ENCODE results near the gene DYTN. TPM values are rescaled to one million over a fixed set of nuclear protein-coding genes. Genes with fewer than 3 reads are reported as not detected.
A peak's percentile ranks its signal among the peaks of the same experiment; 100 is the strongest.

DYTN gene
- polyA plus RNA-seq, 3 donors: not detected

- no peak overlapping the region for H3K4me2 ChIP-seq (replicated peaks; ENCODE audit: extremely low read depth, low read length, poor library complexity, severe bottlenecking)
Measured at GRCh38 chr2:206614811-206615210, 103.4 kb downstream of the DYTN start.

GRCh38 chr2:206611736-206612135 is 106.5 kb downstream of the DYTN start:
- WGBS (ENCODE audit: insufficient coverage): 94% methylated on average over 3 of the region's 3 CpGs
- Histone ChIP-seq H3K4me1 (ENCODE audit: control insufficient read depth in 1 of 2, insufficient read depth in 2 of 2, low read length in 2 of 2) (peaks cover 0 to 5% of the 10 kb centered on the region in 2 donors), H3K27me3 (ENCODE audit: control insufficient read depth in 2 of 2, insufficient read depth in 2 of 2, low read length in 2 of 2) (no peaks in the 10 kb centered on the region), H3K9me3 (replicated peaks in 1 of 2; ENCODE audit: control insufficient read depth in 1 of 2, insufficient read depth in 1 of 2, low read length in 2 of 2) (no peaks in the 10 kb centered on the region), H4K20me1 (ENCODE audit: insufficient read depth, low read length) (no peaks in the 10 kb centered on the region), H3K9ac (ENCODE audit: insufficient read depth, low read length, poor library complexity, severe bottlenecking) (no peak overlapping the region), H3K27ac (ENCODE audit: low read depth in 1 of 2, low read length in 2 of 2) (no peak overlapping the region), H3K36me3 (replicated peaks in 1 of 2; ENCODE audit: control insufficient read depth in 1 of 2, insufficient read depth in 2 of 2, low read length in 2 of 2) (no peaks in the 10 kb centered on the region), H2AFZ (ENCODE audit: insufficient read depth, low read depth, low read length, poor library complexity, severe bottlenecking) (no peak overlapping the region), H3K4me2 (replicated peaks; ENCODE audit: extremely low read depth, low read length, poor library complexity, severe bottlenecking) (no peak overlapping the region), H3K79me2 (ENCODE audit: insufficient read depth, low read length) (no peaks in the 10 kb centered on the region), H3K4me3 (replicated peaks in 1 of 3; ENCODE audit: low read depth in 2 of 3, low read length in 3 of 3) (no peak overlapping the region)
- Mint-ChIP-seq H3K9me3 (peaks cover 0 to 8% (median 0%) of the 10 kb centered on the region in 7 donors), H3K27ac (peak overlapping the region in 1 of 7 donors; percentile 35), H3K36me3 (no peaks in the 10 kb centered on the region), H3K27me3 (ENCODE audit: low read depth in 3 of 3) (peaks cover 1 to 2% (median 2%) of the 10 kb centered on the region in 3 donors), H3K4me1 (peaks cover 7% of the 10 kb centered on the region), H3K4me3 (no peak overlapping the region)
- intact Hi-C loops (cut with micrococcal nuclease): no loop called here
- TF ChIP-seq CTCF (IDR thresholded peaks at IDR 0.05): no peak
- DNase-seq: no peak

More at GRCh38 chr2:206614811-206615210, 103.4 kb downstream of the DYTN start:
- Histone ChIP-seq H3K9me3 (replicated peaks in 1 of 2; ENCODE audit: control insufficient read depth in 1 of 2, insufficient read depth in 1 of 2, low read length in 2 of 2) (no peaks in the 10 kb centered on the region), H3K9ac (ENCODE audit: insufficient read depth, low read length, poor library complexity, severe bottlenecking) (no peak overlapping the region), H4K20me1 (ENCODE audit: insufficient read depth, low read length) (no peaks in the 10 kb centered on the region), H3K4me1 (ENCODE audit: control insufficient read depth in 1 of 2, insufficient read depth in 2 of 2, low read length in 2 of 2) (peaks cover 0 to 4% of the 10 kb centered on the region in 2 donors), H3K27ac (ENCODE audit: low read depth in 1 of 2, low read length in 2 of 2) (no peak overlapping the region), H3K4me3 (replicated peaks in 1 of 3; ENCODE audit: low read depth in 2 of 3, low read length in 3 of 3) (no peak overlapping the region), H2AFZ (ENCODE audit: insufficient read depth, low read depth, low read length, poor library complexity, severe bottlenecking) (no peak overlapping the region), H3K27me3 (ENCODE audit: control insufficient read depth in 2 of 2, insufficient read depth in 2 of 2, low read length in 2 of 2) (no peaks in the 10 kb centered on the region), H3K79me2 (ENCODE audit: insufficient read depth, low read length) (no peaks in the 10 kb centered on the region), H3K36me3 (replicated peaks in 1 of 2; ENCODE audit: control insufficient read depth in 1 of 2, insufficient read depth in 2 of 2, low read length in 2 of 2) (no peaks in the 10 kb centered on the region)
- peaks cover 1 to 4% (median 2%) of the 10 kb centered on the region in 3 donors for H3K27me3 Mint-ChIP-seq (ENCODE audit: low read depth in 3 of 3)
- intact Hi-C loops (cut with micrococcal nuclease): no loop called here
- peaks cover 3% of the 10 kb centered on the region for H3K4me1 Mint-ChIP-seq
- H3K36me3 Mint-ChIP-seq: no peaks in the 10 kb centered on the region
- H3K9me3 Mint-ChIP-seq: peaks cover 0 to 8% (median 0%) of the 10 kb centered on the region in 7 donors
- no peak for DNase-seq
- 86% methylated on average over 5 of the region's 6 CpGs for WGBS (ENCODE audit: insufficient coverage)
- no peak overlapping the region for H3K4me3 Mint-ChIP-seq
- TF ChIP-seq CTCF (IDR thresholded peaks at IDR 0.05): no peak
- H3K27ac Mint-ChIP-seq: no peak overlapping the region
